NB4 (cell line): ENCODE measurements around the gene FAM107B.

Experiments used
- CTCF ChIP-seq: IDR thresholded peaks from one replicate; pipeline ENCODE4 v1.5.1; 2012; ENCODE audit warnings: low read depth, low read length
- MYC ChIP-seq: IDR thresholded peaks from 2 replicates; pipeline ENCODE4 v1.6.1; 2011; ENCODE audit warnings: low read depth, low read length

GRCh38 chr10:14555807-14556206 lies 218.9 kb downstream of the FAM107B start:
- TF ChIP-seq MYC (no peak), CTCF (no peak)
